WI38 (cell line): Measurements from ENCODE around the gene BRSK2.

Experiments used
- H3K4me3 ChIP-seq: 2 replicates; pipeline ENCODE4 v1.5.1; 2011; ENCODE audit warnings: low read depth, mild to moderate bottlenecking, control low read depth, low read length
- CTCF ChIP-seq: IDR thresholded peaks from 2 replicates; pipeline ENCODE4 v1.5.1; 2012; ENCODE audit warnings: low read depth, mild to moderate bottlenecking, control low read depth, low read length

The BRSK2 gene

GRCh38 chr11:1382831-1383607 is 6.7 kb upstream of the BRSK2 start:
- no peak for TF ChIP-seq CTCF
- H3K4me3 ChIP-seq: peak overlapping the region; percentile 51

GRCh38 chr11:1384199-1384970 is 5.3 kb upstream of the BRSK2 start:
- H3K4me3 ChIP-seq: no peak overlapping the region
- TF ChIP-seq CTCF: no peak

- TF ChIP-seq CTCF: no peak
Observed at GRCh38 chr11:1387521-1387920, 2.2 kb upstream of the BRSK2 start.

GRCh38 chr11:1387961-1388762 is 1.6 kb upstream of the BRSK2 start:
- H3K4me3 ChIP-seq: no peak overlapping the region

More at GRCh38 chr11:1387521-1387920, 2.2 kb upstream of the BRSK2 start:
- no peak overlapping the region for H3K4me3 ChIP-seq

GRCh38 chr11:1388763-1389102 is 1.0 kb upstream of the BRSK2 start:
- H3K4me3 ChIP-seq: peak overlapping the region; percentile 59
- TF ChIP-seq CTCF: no peak

More at GRCh38 chr11:1387961-1388762, 1.6 kb upstream of the BRSK2 start:
- no peak for TF ChIP-seq CTCF

GRCh38 chr11:1389103-1389931 is 417 bp upstream of the BRSK2 start:
- peak overlapping the region; percentile 59 for H3K4me3 ChIP-seq
- no peak for TF ChIP-seq CTCF
